Right lobe of liver (tissue), 4 donors: Measurements from ENCODE around the gene HSPB9.

Experiments
- POLR2A ChIP-seq: fragments of 450-650 bp; IDR thresholded peaks from one replicate; pipeline ENCODE4 v1.6.1; 2017; ENCODE audit warnings: antibody characterized with exemption, mild to moderate bottlenecking
- TF ChIP-seq, protein P1 (sequence below), 4 donors: fragments of 200-600 bp in 3 of 4; fragments of 450-650 bp in 1 of 4; IDR thresholded peaks; one replicate each; pipeline versions ENCODE4 v1.5.1 to v1.8.0; 2016 to 2022; ENCODE audit warnings: antibody characterized with exemption in 4 of 4, mild to moderate bottlenecking in 2 of 4
- donor health status: DM: no; HTN: no; CAD: no.
- donor health status: DM: no; HTN: no; CAD: no.
- donor health status: DM: no; HTN: yes; CAD: no.

- TF ChIP-seq, protein P1, sequence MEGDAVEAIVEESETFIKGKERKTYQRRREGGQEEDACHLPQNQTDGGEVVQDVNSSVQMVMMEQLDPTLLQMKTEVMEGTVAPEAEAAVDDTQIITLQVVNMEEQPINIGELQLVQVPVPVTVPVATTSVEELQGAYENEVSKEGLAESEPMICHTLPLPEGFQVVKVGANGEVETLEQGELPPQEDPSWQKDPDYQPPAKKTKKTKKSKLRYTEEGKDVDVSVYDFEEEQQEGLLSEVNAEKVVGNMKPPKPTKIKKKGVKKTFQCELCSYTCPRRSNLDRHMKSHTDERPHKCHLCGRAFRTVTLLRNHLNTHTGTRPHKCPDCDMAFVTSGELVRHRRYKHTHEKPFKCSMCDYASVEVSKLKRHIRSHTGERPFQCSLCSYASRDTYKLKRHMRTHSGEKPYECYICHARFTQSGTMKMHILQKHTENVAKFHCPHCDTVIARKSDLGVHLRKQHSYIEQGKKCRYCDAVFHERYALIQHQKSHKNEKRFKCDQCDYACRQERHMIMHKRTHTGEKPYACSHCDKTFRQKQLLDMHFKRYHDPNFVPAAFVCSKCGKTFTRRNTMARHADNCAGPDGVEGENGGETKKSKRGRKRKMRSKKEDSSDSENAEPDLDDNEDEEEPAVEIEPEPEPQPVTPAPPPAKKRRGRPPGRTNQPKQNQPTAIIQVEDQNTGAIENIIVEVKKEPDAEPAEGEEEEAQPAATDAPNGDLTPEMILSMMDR (IDR thresholded peaks at IDR 0.05), result no peak
- TF ChIP-seq POLR2A, result no peak
Measured at GRCh38 chr17:42159796-42160530, 37.4 kb downstream of the HSPB9 start.
